PC-9 (cell line): ENCODE results near the gene NTM. TPM values are rescaled to one million over a fixed set of nuclear protein-coding genes. Genes with fewer than 3 reads are reported as not detected.

Experiments used
- BruUV-seq: library from RNA; stranded (reverse); fragments of 400-500 nt; replicated peaks from 2 replicates; lab custom pipeline; 2021; lab: Mats Ljungman, UMichigan
- CTCF ChIA-PET: fragments of 300-600 bp; sonication (Branson Sonifier 250); formaldehyde crosslinking; loops from one replicate; lab custom pipeline; 2022; ENCODE audit warnings: antibody characterized with exemption; lab: Charles Lee
- POLR2A ChIA-PET: fragments of 300-600 bp; sonication (Branson Sonifier 250); formaldehyde crosslinking; loops from one replicate; lab custom pipeline; 2022; ENCODE audit warnings: antibody characterized with exemption; ENCODE audit not compliant: unreplicated experiment; lab: Charles Lee
- DNase-seq, 2 experiments: peaks; one replicate each; pipeline versions ENCODE4 v3.0.0 to v3.0.0-alpha.2; 2015 to 2022; ENCODE audit warnings: mixed read lengths in 1 of 2
- H2AFZ ChIP-seq: fragments of 200-600 bp; sonication (generic); 2 replicates; pipeline ENCODE4 v1.8.1; 2017; ENCODE audit warnings: antibody characterized with exemption
- H3F3A ChIP-seq: fragments of 200-600 bp; sonication (generic); 2 replicates; pipeline ENCODE4 v1.8.1; 2017; ENCODE audit warnings: antibody characterized with exemption, mild to moderate bottlenecking, low read depth; ENCODE audit not compliant: insufficient read depth
- H3K27ac ChIP-seq: fragments of 200-600 bp; sonication (generic); 2 replicates; pipeline ENCODE4 v1.6.1; 2016; ENCODE audit warnings: mixed run types
- H3K27me3 ChIP-seq: fragments of 200-600 bp; sonication (generic); 2 replicates; pipeline ENCODE4 v1.6.1; 2016; ENCODE audit warnings: low read depth, mixed run types; ENCODE audit not compliant: insufficient read depth
- H3K36me3 ChIP-seq: fragments of 200-600 bp; sonication (generic); 2 replicates; pipeline ENCODE4 v1.6.1; 2016; ENCODE audit warnings: low read depth, mixed run types
- H3K4me1 ChIP-seq: fragments of 200-600 bp; sonication (generic); replicated peaks from 2 replicates; pipeline ENCODE4 v1.6.1; 2016; ENCODE audit warnings: mixed run types; ENCODE audit not compliant: insufficient read depth
- H3K4me2 ChIP-seq: fragments of 200-600 bp; sonication (generic); 2 replicates; pipeline ENCODE4 v1.6.1; 2017; ENCODE audit warnings: mixed run types
- H3K4me3 ChIP-seq: fragments of 200-600 bp; sonication (generic); 2 replicates; pipeline ENCODE4 v1.6.1; 2016; ENCODE audit warnings: mixed run types
- H3K79me2 ChIP-seq: fragments of 200-600 bp; sonication (generic); 2 replicates; pipeline ENCODE4 v1.6.1; 2017; ENCODE audit warnings: low read depth, mixed run types
- H3K9me2 ChIP-seq: fragments of 200-600 bp; sonication (generic); 2 replicates; pipeline ENCODE4 v1.8.1; 2017; ENCODE audit warnings: mild to moderate bottlenecking; ENCODE audit not compliant: insufficient read depth
- H3K9me3 ChIP-seq: fragments of 200-600 bp; sonication (generic); 2 replicates; pipeline ENCODE4 v1.8.1; 2016; ENCODE audit warnings: low read depth; ENCODE audit not compliant: insufficient read depth
- H4K20me1 ChIP-seq: fragments of 200-600 bp; sonication (generic); 2 replicates; pipeline ENCODE4 v1.8.1; 2017; ENCODE audit not compliant: insufficient read depth
- CTCF ChIP-seq: fragments of 200-600 bp; sonication (generic); conservative IDR thresholded peaks from 2 replicates; pipeline ENCODE4 v1.6.1; 2017; ENCODE audit warnings: mixed run types, antibody characterized with exemption, mild to moderate bottlenecking, moderate library complexity
- EZH2 ChIP-seq: fragments of 200-600 bp; sonication (generic); IDR thresholded peaks from 2 replicates; pipeline ENCODE4 v1.8.0; 2017; ENCODE audit warnings: antibody characterized with exemption, low read depth
- intact Hi-C: fragments of 100-400 bp; cut with micrococcal nuclease; formaldehyde crosslinking; loops from one replicate; pipeline ENCODE4 v1.10.0; 2022; ENCODE audit not compliant: unreplicated experiment
- total RNA-seq: library from RNA; stranded (reverse); gene quantifications from 2 replicates; pipeline ENCODE4 v1.2.3, GENCODE V29; 2021

The NTM gene
- total RNA-seq, 1 experiment from 2014 or later, result not detected

- no TSS peak for BruUV-seq
- H3F3A ChIP-seq, result no peaks in the 10 kb centered on the region
- H3K27ac ChIP-seq, result no peak overlapping the region
- ChIA-PET CTCF (no interaction called here), POLR2A (no interaction called here)
- intact Hi-C loops, result no loop called here
- no peaks in the 10 kb centered on the region for H3K9me2 ChIP-seq
- peaks cover 68% of the 10 kb centered on the region for H3K27me3 ChIP-seq
- H4K20me1 ChIP-seq, result no peaks in the 10 kb centered on the region
- H3K36me3 ChIP-seq, result no peaks in the 10 kb centered on the region
- H3K4me1 ChIP-seq, result no peaks in the 10 kb centered on the region
- no peak overlapping the region for H3K4me2 ChIP-seq
- no peak overlapping the region for H3K4me3 ChIP-seq
- no peak for DNase-seq
- no peak overlapping the region for H2AFZ ChIP-seq
- H3K79me2 ChIP-seq, result no peaks in the 10 kb centered on the region
- no peaks in the 10 kb centered on the region for H3K9me3 ChIP-seq
- TF ChIP-seq CTCF, result no peak
- TF ChIP-seq EZH2, result no peak
These were observed 247.8 kb downstream of the NTM start for GRCh38 chr11:131618201-131618600.

DNA sequence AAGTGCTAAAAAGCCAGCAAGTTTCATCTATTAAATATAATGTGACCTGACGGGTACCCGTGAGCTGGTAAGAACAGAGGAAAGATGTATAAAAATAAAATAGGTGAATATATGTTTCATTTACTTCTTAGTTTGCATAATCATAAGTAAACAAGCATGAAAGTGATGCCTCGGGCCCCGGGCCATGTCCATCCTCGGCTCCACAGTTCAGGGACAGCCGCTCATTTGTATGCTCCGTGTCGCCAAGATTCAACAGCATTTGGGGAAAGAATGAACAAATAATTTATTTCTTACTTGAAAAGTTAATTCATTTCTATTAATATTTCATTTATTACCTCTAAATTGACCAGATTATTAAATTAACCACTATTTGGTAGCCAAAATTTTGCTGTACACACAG, 251.8 kb downstream of the NTM start:
- Histone ChIP-seq H3F3A (no peaks in the 10 kb centered on the region), H3K27me3 (peaks cover 57% of the 10 kb centered on the region), H3K9me3 (no peaks in the 10 kb centered on the region), H3K4me2 (no peak overlapping the region), H3K4me1 (no peaks in the 10 kb centered on the region), H2AFZ (no peak overlapping the region), H3K36me3 (no peaks in the 10 kb centered on the region), H4K20me1 (no peaks in the 10 kb centered on the region), H3K4me3 (no peak overlapping the region), H3K27ac (no peak overlapping the region), H3K79me2 (no peaks in the 10 kb centered on the region), H3K9me2 (no peaks in the 10 kb centered on the region)
- intact Hi-C loops, result no loop called here
- DNase-seq, result no peak
- POLR2A ChIA-PET, result no interaction called here
- no peak for TF ChIP-seq EZH2
- no peak for TF ChIP-seq CTCF
- CTCF ChIA-PET, result no interaction called here
- BruUV-seq, result no TSS peak

- Histone ChIP-seq H3K9me3 (no peaks in the 10 kb centered on the region), H3K4me3 (no peak overlapping the region), H3K79me2 (no peaks in the 10 kb centered on the region), H3K4me2 (no peak overlapping the region), H3K9me2 (no peaks in the 10 kb centered on the region), H3K27me3 (peaks cover 56% of the 10 kb centered on the region), H3K27ac (no peak overlapping the region), H3K4me1 (no peaks in the 10 kb centered on the region), H4K20me1 (no peaks in the 10 kb centered on the region), H3F3A (no peaks in the 10 kb centered on the region), H3K36me3 (no peaks in the 10 kb centered on the region), H2AFZ (no peak overlapping the region)
- POLR2A ChIA-PET, result no interaction called here
- DNase-seq, result no peak
- CTCF ChIA-PET, result no interaction called here
- intact Hi-C loops, result no loop called here
- TF ChIP-seq CTCF (no peak), EZH2 (no peak)
- BruUV-seq, result no TSS peak
These were observed 254.1 kb downstream of the NTM start for GRCh38 chr11:131624531-131624930.
